Large intestine (tissue), 3 donors: ENCODE measurements around the gene SEC14L5. TPM values are rescaled to one million over a fixed set of nuclear protein-coding genes. Genes with fewer than 3 reads are reported as not detected.

Experiments used
- DNase-seq, 2 donors: peaks; one replicate each; pipeline versions ENCODE4 v3.0.0 to v3.0.0-alpha.2; 2013
- H3K27ac ChIP-seq: one replicate; pipeline ENCODE4 v1.5.1; 2013; ENCODE audit warnings: low read length
- H3K27me3 ChIP-seq: 2 replicates; pipeline ENCODE4 v1.6.1; 2013; ENCODE audit warnings: low read length; ENCODE audit not compliant: control insufficient read depth, insufficient read depth
- H3K36me3 ChIP-seq: 2 replicates; pipeline ENCODE4 v1.6.1; 2013; ENCODE audit warnings: low read length; ENCODE audit not compliant: control insufficient read depth, insufficient read depth
- H3K4me1 ChIP-seq: one replicate; pipeline ENCODE4 v1.6.1; 2013; ENCODE audit warnings: low read length; ENCODE audit not compliant: control insufficient read depth, insufficient read depth
- H3K4me3 ChIP-seq: one replicate; pipeline ENCODE4 v1.5.1; 2013; ENCODE audit warnings: low read length
- H3K9me3 ChIP-seq: one replicate; pipeline ENCODE4 v1.6.1; 2013; ENCODE audit warnings: mild to moderate bottlenecking, low read depth, low read length, moderate library complexity; ENCODE audit not compliant: control insufficient read depth
- WGBS: methylation state at CpG from one replicate; pipeline ENCODE4 v1.1.5; 2013; ENCODE audit warnings: low lambda C conversion rate; ENCODE audit not compliant: insufficient coverage; 5-methylcytosine and 5-hydroxymethylcytosine counted together
- polyA plus RNA-seq: library from polyadenylated mRNA; unstranded; fragments of 120-200 nt; gene quantifications from one replicate; pipeline ENCODE4 v1.2.1, GENCODE V29; 2013

SEC14L5 gene
- polyA plus RNA-seq, 1 donor, result 0.24 TPM

- H3K9me3 ChIP-seq, result no peaks in the 10 kb centered on the region
- no CpG with 5 or more reads among the region's 16 CpGs for WGBS
- no peaks in the 10 kb centered on the region for H3K4me1 ChIP-seq
- no peak overlapping the region for H3K27ac ChIP-seq
- H3K4me3 ChIP-seq, result no peak overlapping the region
- H3K27me3 ChIP-seq, result no peaks in the 10 kb centered on the region
- no peak for DNase-seq
- H3K36me3 ChIP-seq, result no peaks in the 10 kb centered on the region
Observed at GRCh38 chr16:5054876-5055865, 97.0 kb downstream of the SEC14L5 start.

- peak in 1 of 2 donors; percentile 26 for DNase-seq
- Histone ChIP-seq H3K27ac (no peak overlapping the region), H3K4me1 (no peaks in the 10 kb centered on the region), H3K36me3 (no peaks in the 10 kb centered on the region), H3K9me3 (no peaks in the 10 kb centered on the region), H3K4me3 (no peak overlapping the region), H3K27me3 (no peaks in the 10 kb centered on the region)
- WGBS, result no CpG with 5 or more reads among the region's 11 CpGs
Observed at GRCh38 chr16:5056352-5056751, 98.2 kb downstream of the SEC14L5 start.

GRCh38 chr16:5058476-5058875, 100.3 kb downstream of the SEC14L5 start:
- Histone ChIP-seq H3K9me3 (no peaks in the 10 kb centered on the region), H3K27me3 (no peaks in the 10 kb centered on the region), H3K27ac (no peak overlapping the region), H3K4me3 (no peak overlapping the region), H3K4me1 (no peaks in the 10 kb centered on the region), H3K36me3 (no peaks in the 10 kb centered on the region)
- WGBS, result no CpG with 5 or more reads among the region's 7 CpGs
- no peak for DNase-seq

GRCh38 chr16:5059386-5060072, 101.4 kb downstream of the SEC14L5 start:
- no peak overlapping the region for H3K27ac ChIP-seq
- peaks cover 1% of the 10 kb centered on the region for H3K4me1 ChIP-seq
- H3K36me3 ChIP-seq, result no peaks in the 10 kb centered on the region
- no peak for DNase-seq
- H3K27me3 ChIP-seq, result no peaks in the 10 kb centered on the region
- H3K4me3 ChIP-seq, result no peak overlapping the region
- H3K9me3 ChIP-seq, result no peaks in the 10 kb centered on the region
- no CpG with 5 or more reads among the region's 6 CpGs for WGBS

- no peak for DNase-seq
- no CpG with 5 or more reads among the region's 10 CpGs for WGBS
- H3K27me3 ChIP-seq, result no peaks in the 10 kb centered on the region
Observed at GRCh38 chr16:5060073-5060641, 102.0 kb downstream of the SEC14L5 start.

GRCh38 chr16:5062051-5062450, 103.9 kb downstream of the SEC14L5 start:
- Histone ChIP-seq H3K27me3 (no peaks in the 10 kb centered on the region), H3K4me1 (peaks cover 5% of the 10 kb centered on the region), H3K4me3 (no peak overlapping the region), H3K27ac (no peak overlapping the region), H3K9me3 (no peaks in the 10 kb centered on the region), H3K36me3 (no peaks in the 10 kb centered on the region)
- DNase-seq, result no peak
- WGBS, result no CpG with 5 or more reads among the region's 11 CpGs

More at GRCh38 chr16:5060073-5060641, 102.0 kb downstream of the SEC14L5 start:
- Histone ChIP-seq H3K27ac (no peak overlapping the region), H3K9me3 (no peaks in the 10 kb centered on the region), H3K4me3 (no peak overlapping the region), H3K36me3 (no peaks in the 10 kb centered on the region), H3K4me1 (peaks cover 5% of the 10 kb centered on the region)

GRCh38 chr16:5062790-5063765, 104.9 kb downstream of the SEC14L5 start:
- peaks cover 5% of the 10 kb centered on the region for H3K4me1 ChIP-seq
- DNase-seq, result no peak
- H3K36me3 ChIP-seq, result no peaks in the 10 kb centered on the region
- no peaks in the 10 kb centered on the region for H3K9me3 ChIP-seq
- no peak overlapping the region for H3K4me3 ChIP-seq
- WGBS, result no CpG with 5 or more reads among the region's 19 CpGs
- no peak overlapping the region for H3K27ac ChIP-seq
- no peaks in the 10 kb centered on the region for H3K27me3 ChIP-seq

- no peak overlapping the region for H3K27ac ChIP-seq
- H3K27me3 ChIP-seq, result no peaks in the 10 kb centered on the region
- WGBS, result no CpG with 5 or more reads among the region's 7 CpGs
- H3K36me3 ChIP-seq, result no peaks in the 10 kb centered on the region
- peak in 1 of 2 donors; percentile 59 for DNase-seq
- no peak overlapping the region for H3K4me3 ChIP-seq
- H3K9me3 ChIP-seq, result no peaks in the 10 kb centered on the region
- H3K4me1 ChIP-seq, result peaks cover 5% of the 10 kb centered on the region
Observed at GRCh38 chr16:5064915-5065314, 106.8 kb downstream of the SEC14L5 start.

- H3K36me3 ChIP-seq, result no peaks in the 10 kb centered on the region
- no peak for DNase-seq
- H3K9me3 ChIP-seq, result no peaks in the 10 kb centered on the region
- peaks cover 5% of the 10 kb centered on the region for H3K4me1 ChIP-seq
- WGBS, result no CpG with 5 or more reads among the region's 8 CpGs
- no peaks in the 10 kb centered on the region for H3K27me3 ChIP-seq
- no peak overlapping the region for H3K4me3 ChIP-seq
- H3K27ac ChIP-seq, result no peak overlapping the region
Observed at GRCh38 chr16:5065326-5065725, 107.2 kb downstream of the SEC14L5 start.
